Karpas-422 (cell line): ENCODE data around the gene CLIC1. TPM values are rescaled to one million over a fixed set of nuclear protein-coding genes. Genes with fewer than 3 reads are reported as not detected.
A peak's percentile ranks its signal among the peaks of the same experiment; 100 is the strongest.

Experiments
- DNase-seq: peaks from one replicate; pipeline ENCODE4 v3.0.0-alpha.2; 2015
- H2AFZ ChIP-seq: fragments of 200-600 bp; sonication (generic); 2 replicates; pipeline ENCODE4 v1.6.1; 2014; ENCODE audit warnings: antibody characterized with exemption, low read length, mixed read lengths
- H3K27ac ChIP-seq: fragments of 200-600 bp; sonication (generic); 2 replicates; pipeline ENCODE4 v1.5.1; 2014; ENCODE audit warnings: mild to moderate bottlenecking, low read length, moderate library complexity
- H3K27me3 ChIP-seq: fragments of 200-600 bp; sonication (generic); 2 replicates; pipeline ENCODE4 v1.6.1; 2014; ENCODE audit warnings: low read length, mixed read lengths
- H3K36me3 ChIP-seq: fragments of 200-600 bp; sonication (generic); 2 replicates; pipeline ENCODE4 v1.6.1; 2014; ENCODE audit warnings: low read length, mixed read lengths; ENCODE audit not compliant: insufficient read depth
- H3K4me1 ChIP-seq: fragments of 200-600 bp; sonication (generic); 2 replicates; pipeline ENCODE4 v1.6.1; 2014; ENCODE audit warnings: mild to moderate bottlenecking, low read length, mixed read lengths
- H3K4me2 ChIP-seq: fragments of 200-600 bp; sonication (generic); 2 replicates; pipeline ENCODE4 v1.6.1; 2014; ENCODE audit warnings: low read length, low read depth, mild to moderate bottlenecking; ENCODE audit not compliant: poor library complexity, severe bottlenecking
- H3K4me3 ChIP-seq: fragments of 200-600 bp; sonication (generic); 2 replicates; pipeline ENCODE4 v1.5.1; 2014; ENCODE audit warnings: mild to moderate bottlenecking, antibody characterized with exemption, low read length, mixed read lengths
- H3K79me2 ChIP-seq: fragments of 200-600 bp; sonication (generic); 2 replicates; pipeline ENCODE4 v1.6.1; 2014; ENCODE audit warnings: mild to moderate bottlenecking, low read length, mixed read lengths
- H3K9ac ChIP-seq: fragments of 200-600 bp; sonication (generic); 2 replicates; pipeline ENCODE4 v1.6.0; 2014; ENCODE audit warnings: low read length
- H3K9me2 ChIP-seq: fragments of 200-600 bp; sonication (generic), shearing (Covaris generic); replicated peaks from 2 replicates; pipeline ENCODE4 v1.6.0; 2014; ENCODE audit warnings: mild to moderate bottlenecking, low read length, moderate library complexity; ENCODE audit not compliant: insufficient read depth
- H3K9me3 ChIP-seq: fragments of 300-700, 200-600 bp; sonication (generic); 2 replicates; pipeline ENCODE4 v1.6.1; 2014; ENCODE audit warnings: low read length, mixed read lengths
- H4K20me1 ChIP-seq: fragments of 200-600 bp; sonication (generic); 2 replicates; pipeline ENCODE4 v1.6.1; 2014; ENCODE audit warnings: mild to moderate bottlenecking, antibody characterized with exemption, low read length, low read depth; ENCODE audit not compliant: insufficient read depth
- total RNA-seq: library from RNA; depleted of rRNA; stranded (reverse); fragments of >200 nt; shearing (Covaris generic); gene quantifications from 2 replicates; pipeline ENCODE4 v1.2.3, GENCODE V29; 2014; ENCODE audit warnings: low replicate concordance

Gene CLIC1
- total RNA-seq, 1 experiment from 2014 or later: 385 TPM

- Histone ChIP-seq H4K20me1 (no peaks in the 10 kb centered on the region), H3K9me2 (no peaks in the 10 kb centered on the region), H3K4me2 (no peak overlapping the region), H2AFZ (no peak overlapping the region), H3K79me2 (no peaks in the 10 kb centered on the region), H3K4me1 (peaks cover 14% of the 10 kb centered on the region), H3K9ac (no peak overlapping the region), H3K4me3 (no peak overlapping the region), H3K27me3 (no peaks in the 10 kb centered on the region), H3K9me3 (no peaks in the 10 kb centered on the region), H3K27ac (no peak overlapping the region), H3K36me3 (peaks cover 13% of the 10 kb centered on the region; the same call in 1 of the 2 replicates)
- no peak for DNase-seq
Observed at GRCh38 chr6:31778999-31779885, 42.9 kb upstream of the CLIC1 start.

- Histone ChIP-seq H3K27me3 (no peaks in the 10 kb centered on the region), H3K4me3 (no peak overlapping the region), H3K9me2 (no peaks in the 10 kb centered on the region), H3K9ac (no peak overlapping the region), H3K4me1 (peaks cover 14% of the 10 kb centered on the region), H3K79me2 (no peaks in the 10 kb centered on the region), H3K36me3 (peaks cover 9% of the 10 kb centered on the region; the same call in 1 of the 2 replicates), H3K9me3 (no peaks in the 10 kb centered on the region), H3K27ac (no peak overlapping the region), H4K20me1 (no peaks in the 10 kb centered on the region), H3K4me2 (no peak overlapping the region), H2AFZ (no peak overlapping the region)
- no peak for DNase-seq
Observed at GRCh38 chr6:31778193-31778592, 41.9 kb upstream of the CLIC1 start.

GRCh38 chr6:31777667-31778050, 41.3 kb upstream of the CLIC1 start:
- no peaks in the 10 kb centered on the region for H3K79me2 ChIP-seq
- no peaks in the 10 kb centered on the region for H3K9me3 ChIP-seq
- no peak overlapping the region for H2AFZ ChIP-seq
- no peak overlapping the region for H3K27ac ChIP-seq
- H3K4me3 ChIP-seq: no peak overlapping the region
- peaks cover 5% of the 10 kb centered on the region; the same call in 1 of the 2 replicates for H3K36me3 ChIP-seq
- H4K20me1 ChIP-seq: no peaks in the 10 kb centered on the region
- H3K4me2 ChIP-seq: no peak overlapping the region
- DNase-seq: no peak
- H3K9me2 ChIP-seq: no peaks in the 10 kb centered on the region
- H3K27me3 ChIP-seq: no peaks in the 10 kb centered on the region
- no peak overlapping the region for H3K9ac ChIP-seq
- peaks cover 14% of the 10 kb centered on the region for H3K4me1 ChIP-seq

GRCh38 chr6:31776989-31777666, 40.8 kb upstream of the CLIC1 start, which contains the start of gene VWA7:
TSS of gene VWA7 (minus strand) at chr6:31777328. CDS start at chr6:31776779, 549 bp downstream.
- Histone ChIP-seq H2AFZ (no peak within 1 kb of the TSS), H3K79me2 (no peaks in the 10 kb centered on the region), H3K9me3 (no peaks in the 10 kb centered on the region), H3K27ac (no peak within 1 kb of the TSS), H4K20me1 (no peaks in the 10 kb centered on the region), H3K4me1 (peaks cover 14% of the 10 kb centered on the region), H3K9ac (no peak within 1 kb of the TSS), H3K9me2 (no peaks in the 10 kb centered on the region), H3K4me3 (no peak within 1 kb of the TSS), H3K27me3 (no peaks in the 10 kb centered on the region), H3K4me2 (no peak within 1 kb of the TSS), H3K36me3 (peaks cover 4% of the 10 kb centered on the region; the same call in 1 of the 2 replicates)
- peak; percentile 76 for DNase-seq

- peaks cover 14% of the 10 kb centered on the region for H3K4me1 ChIP-seq
- H3K27ac ChIP-seq: no peak overlapping the region
- H3K79me2 ChIP-seq: no peaks in the 10 kb centered on the region
- no peak overlapping the region for H3K4me2 ChIP-seq
- H3K9ac ChIP-seq: no peak overlapping the region
- H4K20me1 ChIP-seq: no peaks in the 10 kb centered on the region
- no peak overlapping the region for H2AFZ ChIP-seq
- no peaks in the 10 kb centered on the region for H3K9me2 ChIP-seq
- H3K9me3 ChIP-seq: no peaks in the 10 kb centered on the region
- no peak overlapping the region for H3K4me3 ChIP-seq
- H3K36me3 ChIP-seq: no peaks in the 10 kb centered on the region
- no peaks in the 10 kb centered on the region for H3K27me3 ChIP-seq
- no peak for DNase-seq
Observed at GRCh38 chr6:31776485-31776988, 40.2 kb upstream of the CLIC1 start.

GRCh38 chr6:31775633-31776484, 39.5 kb upstream of the CLIC1 start:
- no peak overlapping the region for H3K9ac ChIP-seq
- H3K27ac ChIP-seq: no peak overlapping the region
- no peak for DNase-seq
- H3K4me2 ChIP-seq: no peak overlapping the region
- H3K4me1 ChIP-seq: peaks cover 14% of the 10 kb centered on the region
- H3K36me3 ChIP-seq: no peaks in the 10 kb centered on the region
- no peaks in the 10 kb centered on the region for H3K9me2 ChIP-seq
- no peaks in the 10 kb centered on the region for H3K9me3 ChIP-seq
- no peaks in the 10 kb centered on the region for H3K27me3 ChIP-seq
- H4K20me1 ChIP-seq: no peaks in the 10 kb centered on the region
- H3K79me2 ChIP-seq: no peaks in the 10 kb centered on the region
- no peak overlapping the region for H2AFZ ChIP-seq
- no peak overlapping the region for H3K4me3 ChIP-seq

GRCh38 chr6:31775184-31775583, 38.9 kb upstream of the CLIC1 start:
- Histone ChIP-seq H3K79me2 (no peaks in the 10 kb centered on the region), H3K27ac (no peak overlapping the region), H2AFZ (no peak overlapping the region), H3K4me1 (peaks cover 14% of the 10 kb centered on the region), H3K9me3 (no peaks in the 10 kb centered on the region), H3K4me3 (no peak overlapping the region), H3K4me2 (no peak overlapping the region), H3K36me3 (no peaks in the 10 kb centered on the region), H3K9ac (no peak overlapping the region), H4K20me1 (no peaks in the 10 kb centered on the region), H3K27me3 (no peaks in the 10 kb centered on the region), H3K9me2 (no peaks in the 10 kb centered on the region)
- no peak for DNase-seq
